Esophagus squamous epithelium (tissue), 4 donors: ENCODE results near the gene NPTXR.

Source experiments
- CTCF ChIP-seq, 6 experiments: fragments of 450-650 bp in 4 of 6; fragments of 200-600 bp in 2 of 6; sonication (generic) in 2 of 6; IDR thresholded peaks; one replicate each; pipeline ENCODE4 v1.5.1; 2016 to 2019; ENCODE audit warnings: antibody characterized with exemption in 6 of 6, mild to moderate bottlenecking in 4 of 6, moderate library complexity in 4 of 6
- POLR2A ChIP-seq, 4 donors: fragments of 450-650 bp; IDR thresholded peaks; one replicate each; pipeline ENCODE4 v1.6.1; 2017; ENCODE audit warnings: antibody characterized with exemption in 4 of 4, mild to moderate bottlenecking in 4 of 4, moderate library complexity in 3 of 4

- TF ChIP-seq POLR2A (IDR thresholded peaks at IDR 0.05) (no peak), CTCF (IDR thresholded peaks at IDR 0.05) (no peak)
Measured at GRCh38 chr22:38860283-38861169, 16.7 kb upstream of the NPTXR start.
